Subcutaneous adipose tissue (tissue), 4 donors: ENCODE results near the gene MRPS18A. TPM values are rescaled to one million over a fixed set of nuclear protein-coding genes. Genes with fewer than 3 reads are reported as not detected.

Source experiments
- total RNA-seq, 4 donors: library from RNA; depleted of rRNA; stranded (reverse); fragments of >200 nt; gene quantifications; one replicate each; pipeline ENCODE4 v1.1.0, GENCODE V29; 2016
- TF ChIP-seq, protein P1 (sequence below): fragments of 450-650 bp; IDR thresholded peaks from one replicate; pipeline ENCODE4 v1.5.1; 2016; ENCODE audit warnings: low read depth, mild to moderate bottlenecking, control low read depth, antibody characterized with exemption, moderate library complexity

MRPS18A gene
- total RNA-seq, 4 donors from 2014 or later: 28.5 to 31.3 (median 30.4) TPM

DNA sequence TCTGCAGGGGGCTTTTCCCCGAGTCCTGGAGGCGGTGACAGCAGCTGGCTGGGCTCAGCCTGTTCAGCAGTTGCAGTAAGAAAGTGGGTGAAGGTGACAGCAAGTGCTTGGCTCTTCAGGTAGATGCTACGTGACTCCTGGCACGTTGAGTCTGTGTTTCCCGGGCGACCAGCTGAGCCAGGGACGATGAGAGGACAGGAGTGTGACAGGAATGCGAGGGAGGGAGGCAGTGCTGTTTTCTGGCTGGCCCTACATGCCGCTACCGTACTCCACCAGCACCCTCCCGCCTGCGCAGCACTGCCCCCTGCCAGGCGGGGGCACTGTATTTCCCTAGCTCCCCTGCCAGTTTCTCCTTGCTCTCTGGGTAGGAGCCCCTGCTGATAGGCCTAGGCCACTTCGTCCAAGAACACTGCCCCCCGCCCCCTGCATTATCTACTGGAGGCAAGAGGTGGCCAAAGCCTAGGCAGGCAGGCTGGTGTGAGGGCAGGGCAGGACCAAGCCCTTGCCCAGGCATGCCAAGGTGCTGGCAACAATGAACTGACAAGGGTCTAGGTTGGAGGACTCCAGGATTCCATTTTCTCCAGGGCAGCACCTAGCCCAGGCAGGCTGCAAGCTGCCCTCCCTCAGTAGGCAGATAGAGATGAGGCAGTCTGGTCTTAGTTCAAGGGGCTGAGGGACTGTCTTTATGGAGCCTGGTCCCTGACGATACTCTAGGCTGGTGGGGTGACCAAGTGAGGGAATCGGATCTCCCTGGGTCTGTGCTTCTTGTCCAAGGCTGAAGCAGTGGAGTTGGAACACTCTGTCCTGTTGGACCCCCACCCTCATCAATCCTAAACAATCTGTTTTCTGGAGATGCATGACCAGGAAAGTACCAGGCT is 19.2 kb downstream of the MRPS18A start:
- TF ChIP-seq, protein P1, sequence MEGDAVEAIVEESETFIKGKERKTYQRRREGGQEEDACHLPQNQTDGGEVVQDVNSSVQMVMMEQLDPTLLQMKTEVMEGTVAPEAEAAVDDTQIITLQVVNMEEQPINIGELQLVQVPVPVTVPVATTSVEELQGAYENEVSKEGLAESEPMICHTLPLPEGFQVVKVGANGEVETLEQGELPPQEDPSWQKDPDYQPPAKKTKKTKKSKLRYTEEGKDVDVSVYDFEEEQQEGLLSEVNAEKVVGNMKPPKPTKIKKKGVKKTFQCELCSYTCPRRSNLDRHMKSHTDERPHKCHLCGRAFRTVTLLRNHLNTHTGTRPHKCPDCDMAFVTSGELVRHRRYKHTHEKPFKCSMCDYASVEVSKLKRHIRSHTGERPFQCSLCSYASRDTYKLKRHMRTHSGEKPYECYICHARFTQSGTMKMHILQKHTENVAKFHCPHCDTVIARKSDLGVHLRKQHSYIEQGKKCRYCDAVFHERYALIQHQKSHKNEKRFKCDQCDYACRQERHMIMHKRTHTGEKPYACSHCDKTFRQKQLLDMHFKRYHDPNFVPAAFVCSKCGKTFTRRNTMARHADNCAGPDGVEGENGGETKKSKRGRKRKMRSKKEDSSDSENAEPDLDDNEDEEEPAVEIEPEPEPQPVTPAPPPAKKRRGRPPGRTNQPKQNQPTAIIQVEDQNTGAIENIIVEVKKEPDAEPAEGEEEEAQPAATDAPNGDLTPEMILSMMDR: no peak

DNA sequence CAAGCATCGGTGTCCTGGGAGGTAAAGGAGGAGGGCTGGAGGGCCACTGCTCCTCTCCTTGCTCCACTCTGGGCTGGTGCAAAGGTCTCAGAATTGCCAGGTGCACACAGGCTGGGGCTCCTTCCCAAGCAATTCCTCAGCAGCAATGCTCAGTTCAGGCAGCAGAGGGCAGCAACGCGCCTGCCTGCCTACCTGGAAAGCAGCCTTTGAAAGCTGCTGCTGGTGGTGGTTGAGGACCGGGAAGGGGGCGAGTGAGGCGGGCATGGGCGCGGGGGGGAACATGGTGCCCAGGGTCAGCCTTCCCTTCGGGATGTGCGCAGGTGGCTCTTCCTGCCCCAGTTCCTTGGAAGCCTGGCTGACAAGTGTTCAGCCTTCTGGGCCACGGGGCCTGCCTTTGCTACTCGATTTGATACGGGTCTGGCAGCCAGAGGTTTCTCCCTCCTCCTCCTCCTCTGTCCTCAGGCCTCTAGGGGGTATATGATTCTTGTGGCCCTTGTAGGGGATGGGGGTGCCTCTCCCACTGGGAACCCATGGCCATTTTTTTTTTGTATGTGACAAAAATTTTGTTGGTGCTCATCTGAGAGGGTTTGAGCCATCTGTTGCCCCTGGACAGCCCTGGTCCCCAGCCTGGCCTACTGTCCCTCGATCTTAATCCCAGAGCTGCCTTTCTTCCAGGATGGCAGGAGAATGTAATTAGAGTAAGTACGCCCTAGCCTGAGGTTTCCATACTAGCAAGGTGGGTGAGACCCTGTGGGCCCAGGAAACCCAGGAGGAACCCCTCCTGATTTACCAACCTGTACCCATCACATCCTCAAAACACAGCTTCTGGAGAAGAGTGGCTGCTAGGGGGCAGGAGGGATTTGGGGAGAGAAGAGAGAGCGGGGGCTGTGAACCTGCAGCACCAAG is 20.1 kb downstream of the MRPS18A start:
- TF ChIP-seq, protein P1: no peak

DNA sequence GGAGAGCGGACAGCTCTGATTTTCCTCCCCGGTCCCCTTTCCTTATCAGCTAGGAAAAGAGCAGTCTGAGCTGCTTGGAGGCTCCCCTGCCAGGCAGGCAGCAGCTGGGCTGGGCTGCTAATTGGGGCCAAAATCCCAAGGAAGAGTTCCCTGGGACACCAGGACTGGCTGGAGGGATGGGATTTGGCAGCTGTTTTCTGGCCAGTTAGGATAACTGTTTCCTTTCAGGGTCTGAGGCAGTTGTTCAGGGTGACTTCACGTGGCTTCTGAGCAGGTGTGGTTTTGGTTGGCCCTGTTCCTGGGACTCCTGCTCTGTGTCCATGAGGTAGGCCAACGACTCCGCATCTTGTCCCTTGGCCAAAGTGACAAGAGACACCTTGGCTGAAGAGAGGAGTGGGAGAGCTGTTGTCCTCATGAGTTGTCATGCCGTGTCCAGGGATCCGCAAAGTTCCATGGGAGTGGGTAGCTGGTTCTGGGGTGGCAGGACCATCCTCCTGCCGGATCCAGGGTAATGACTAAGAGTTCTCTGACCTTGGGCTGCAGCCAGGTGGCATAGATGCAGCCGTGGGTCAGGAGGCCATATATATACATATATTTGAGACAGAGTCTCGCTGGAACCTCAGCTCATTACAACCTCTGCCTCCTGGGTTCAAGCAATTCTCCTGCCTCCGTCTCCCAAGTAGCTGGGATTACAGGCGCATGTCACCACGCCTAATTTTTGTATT is 21.2 kb downstream of the MRPS18A start:
- TF ChIP-seq, protein P1: no peak

DNA sequence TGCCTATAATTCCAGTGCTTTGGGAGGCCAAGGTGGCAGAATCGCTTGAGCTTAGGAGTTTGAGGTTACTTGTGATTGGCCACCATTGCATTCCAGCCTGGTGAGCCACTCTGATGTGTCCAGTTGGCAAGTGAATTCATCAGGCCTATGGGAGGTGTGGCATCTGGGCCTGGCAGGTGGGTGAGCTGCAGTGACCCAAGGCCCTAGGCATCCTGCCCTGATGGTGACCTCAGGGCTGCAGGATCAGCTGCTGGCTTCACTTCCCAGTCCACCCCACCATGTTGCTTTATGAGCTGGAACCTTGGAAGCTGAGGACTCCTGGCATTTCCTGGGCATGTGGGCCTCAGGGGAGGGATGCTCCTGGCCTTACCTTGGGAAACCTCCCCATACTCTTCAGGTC is 22.2 kb downstream of the MRPS18A start:
- TF ChIP-seq, protein P1: no peak

DNA sequence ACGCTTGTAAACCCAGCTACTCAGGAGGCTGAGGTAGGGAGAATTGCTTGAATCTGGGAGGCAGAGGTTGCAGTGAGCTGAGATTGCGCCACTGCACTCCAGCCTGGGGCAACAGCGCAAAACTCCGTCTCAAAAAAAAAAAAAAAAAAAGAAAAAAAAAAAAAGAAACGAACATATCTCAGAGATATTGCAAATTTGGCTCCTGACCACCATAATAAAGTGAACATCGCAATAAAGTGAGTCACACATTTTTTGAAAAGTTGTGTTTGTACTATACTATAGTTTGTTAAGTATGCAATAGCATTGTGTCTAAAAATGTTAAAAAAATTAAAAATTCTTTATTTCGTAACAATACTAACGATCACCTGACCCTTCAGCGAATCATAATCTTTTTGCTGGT is 29.4 kb downstream of the MRPS18A start:
- TF ChIP-seq, protein P1: no peak

DNA sequence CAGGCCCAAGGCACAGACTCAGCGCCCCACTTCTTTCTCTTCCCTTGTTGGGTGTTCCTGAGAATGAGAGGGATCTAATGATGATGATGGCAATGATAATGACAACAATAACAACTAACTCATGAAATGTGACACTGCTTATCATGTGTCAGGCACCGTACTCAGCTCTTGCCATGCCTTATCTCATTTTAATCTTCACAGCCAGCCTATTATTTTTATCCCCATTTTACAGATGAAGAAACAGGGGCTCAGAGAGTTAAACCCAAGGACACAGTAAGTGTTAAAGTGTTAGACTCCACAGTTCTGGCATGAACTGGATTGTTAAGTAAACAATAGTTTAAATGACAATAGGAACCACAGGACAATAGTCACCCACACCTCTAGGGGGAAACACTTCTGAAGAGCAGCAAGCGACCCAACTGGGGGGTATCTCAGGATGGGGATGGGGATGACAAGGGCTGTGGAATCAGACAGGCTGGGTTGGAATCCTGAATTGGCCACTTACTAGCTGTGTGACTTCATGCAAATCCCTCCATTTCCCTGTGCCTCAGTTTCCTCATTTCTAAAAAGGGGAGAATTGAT is 30.3 kb downstream of the MRPS18A start:
- TF ChIP-seq, protein P1: no peak
